ENCODE results near the gene WDR55. TPM values are rescaled to one million over a fixed set of nuclear protein-coding genes. Genes with fewer than 3 reads are reported as not detected.

The WDR55 gene
- total and polyA plus RNA-seq, 10 of the 15 experiments (the other 5 are each of a cell fraction or from before 2014, with no cell fraction given), result 3.4 to 27.8 (median 20.3) TPM

GRCh38 chr5:140632366-140633020 is 32.2 kb upstream of the WDR55 start:
- Histone ChIP-seq H3K9me3 (replicated peaks; ENCODE audit: control insufficient read depth, insufficient read depth, low read length) (peaks cover 1% of the 10 kb centered on the region; the same call in 1 of the 3 replicates), H3K4me3 (peak overlapping the region; percentile 58), H4K20me1 (ENCODE audit: control insufficient read depth, insufficient read depth) (no peaks in the 10 kb centered on the region), H3K27ac (ENCODE audit: control insufficient read depth, insufficient read depth) (no peak overlapping the region), H3K36me3 (ENCODE audit: control insufficient read depth in 2 of 2, insufficient read depth in 2 of 2, low read length in 1 of 2) (no peaks in the 10 kb centered on the region), H3K4me1 (ENCODE audit: control insufficient read depth, insufficient read depth, low read length) (peaks cover 13% of the 10 kb centered on the region), H2AFZ (ENCODE audit: control insufficient read depth, low read depth, low read length) (peak overlapping the region; percentile 91), H3K27me3 (replicated peaks in 1 of 2; ENCODE audit: control insufficient read depth in 2 of 2, insufficient read depth in 2 of 2, low read length in 1 of 2) (peaks cover 3 to 4% of the 10 kb centered on the region in 2 experiments; a peak in 2 of 4 replicates), H3K79me2 (ENCODE audit: control insufficient read depth, insufficient read depth, low read length) (no peaks in the 10 kb centered on the region), H3K9ac (ENCODE audit: control insufficient read depth, insufficient read depth, low read length) (peak overlapping the region; percentile 35; the same call in 1 of the 2 replicates), H3K4me2 (ENCODE audit: control insufficient read depth, insufficient read depth) (peak overlapping the region; percentile 99)
- peak; percentile 71 for ATAC-seq
- 16% methylated on average over 51 of the region's 51 CpGs for WGBS (ENCODE audit: insufficient coverage, insufficient replicate concordance, low lambda C conversion rate, missing lambda C conversion rate)
- FAIRE-seq, result no peak
- RAD21 ChIA-PET (ENCODE audit: unreplicated experiment), result interaction anchor here (0.8 to 1.2 kb wide), 5 partner anchors 10 to 260 kb away, joined by 3 read pairs; no protein-coding TSS in a partner anchor
- DNase-seq (ENCODE audit: low read depth, low spot score), result no peak
- CTCF ChIA-PET, result interaction anchor here (0.5 to 1.2 kb wide), 2 partner anchors 259 to 283 kb away, joined by 5 to 13 read pairs; no protein-coding TSS in a partner anchor
- in situ Hi-C loops (cut with MboI) (no loop called here), intact Hi-C loops (cut with micrococcal nuclease; ENCODE audit: unreplicated experiment) (no loop called here)
- no TSS peak for BruUV-seq (replicated peaks)
- POLR2A ChIA-PET, result no interaction called here
- SMC1A ChIA-PET (ENCODE audit: uncharacterized antibody, unreplicated experiment), result interaction anchor here (0.5 kb wide), 1 partner anchor 24 kb away, joined by 3 read pairs; no protein-coding TSS in a partner anchor
- TF ChIP-seq RUNX3 (IDR thresholded peaks at IDR 0.05; ENCODE audit: low read length) (0 out of 2 replicates have a peak, but pooled peaks have one; percentile 43), MAX (IDR thresholded peaks at IDR 0.05; ENCODE audit: low read depth, low read length) (peak; percentile 64), TAF1 (IDR thresholded peaks at IDR 0.05; ENCODE audit: borderline replicate concordance, low read depth, low read length) (peak; percentile 31; the same call in 1 of the 2 replicates), SKIL (IDR thresholded peaks at IDR 0.05; ENCODE audit: low read depth, poor library complexity, severe bottlenecking) (no peak), CREB1 (IDR thresholded peaks at IDR 0.05; ENCODE audit: low read depth) (peak; percentile 54; the same call in 1 of the 2 replicates), ZZZ3 (IDR thresholded peaks at IDR 0.05; ENCODE audit: control insufficient read depth, insufficient read length, low read depth) (no peak), EGR1 (IDR thresholded peaks at IDR 0.05; ENCODE audit: borderline replicate concordance in 1 of 2, low read depth in 2 of 2, low read length in 2 of 2) (peak in 1 of 2 experiments; percentile 52; a peak in 1 of 3 replicates), ZNF274 (IDR thresholded peaks at IDR 0.05; ENCODE audit: insufficient read depth, insufficient read length) (no peak), ZBTB4 (CRISPR knock-in tag; IDR thresholded peaks at IDR 0.05) (no peak), BCL11A (IDR thresholded peaks at IDR 0.05; ENCODE audit: low read depth, low read length) (no peak), CEBPB (IDR thresholded peaks at IDR 0.05; ENCODE audit: borderline replicate concordance in 1 of 2, low read depth in 2 of 2, low read length in 2 of 2) (no peak), ZNF687 (IDR thresholded peaks at IDR 0.05) (peak; percentile 37; the same call in 1 of the 2 replicates), TARDBP (IDR thresholded peaks at IDR 0.05; ENCODE audit: borderline replicate concordance) (0 out of 2 replicates have a peak, but pooled peaks have one; percentile 4)

All from GM12878 (cell line).